Mesenteric fat pad (tissue), 1 donor: ENCODE measurements around the gene EGR2. TPM values are rescaled to one million over a fixed set of nuclear protein-coding genes. Genes with fewer than 3 reads are reported as not detected.
"Not testable (repeated sequence)": the region's sequence is repeated elsewhere in the genome, so short reads cannot be mapped to it uniquely, and the experiment has no call there.

ENCODE experiments used
- DNase-seq: peaks from one replicate; pipeline ENCODE4 v3.0.0-alpha.2; 2020; ENCODE audit warnings: low spot score
- total RNA-seq: library from RNA; stranded (reverse); fragmentation: NEBNext Ultra II Directional; extraction: Animal tissue kit (Norgen Biotek cat#: 25700); gene quantifications from one replicate; pipeline ENCODE4 v1.2.1, GENCODE V29; 2021
- donor health status: DM: yes; HTN: yes; CAD: no.

EGR2 gene
- total RNA-seq, 1 donor from 2014 or later = 21.1 TPM

DNA sequence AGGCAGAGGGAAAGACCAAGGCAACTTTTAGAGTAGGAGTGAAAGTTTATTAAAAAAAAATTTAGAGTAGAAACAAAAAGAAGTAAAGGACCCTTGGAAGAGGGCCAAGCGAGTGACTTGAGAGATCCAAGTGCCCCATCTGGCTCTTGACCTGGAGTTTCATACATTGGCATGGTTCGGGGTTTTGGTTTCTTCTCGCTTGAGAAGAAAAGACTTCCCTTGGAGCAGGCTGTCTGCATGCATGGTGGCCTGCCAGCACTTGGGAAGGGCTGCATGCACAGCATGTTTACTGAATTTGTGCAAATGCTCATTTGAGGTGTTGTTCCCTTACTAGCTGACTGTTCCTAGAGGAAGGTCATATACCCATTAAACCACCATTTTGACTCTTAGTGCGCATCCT lies 20.4 kb downstream of the EGR2 start:
- no peak for DNase-seq

DNA sequence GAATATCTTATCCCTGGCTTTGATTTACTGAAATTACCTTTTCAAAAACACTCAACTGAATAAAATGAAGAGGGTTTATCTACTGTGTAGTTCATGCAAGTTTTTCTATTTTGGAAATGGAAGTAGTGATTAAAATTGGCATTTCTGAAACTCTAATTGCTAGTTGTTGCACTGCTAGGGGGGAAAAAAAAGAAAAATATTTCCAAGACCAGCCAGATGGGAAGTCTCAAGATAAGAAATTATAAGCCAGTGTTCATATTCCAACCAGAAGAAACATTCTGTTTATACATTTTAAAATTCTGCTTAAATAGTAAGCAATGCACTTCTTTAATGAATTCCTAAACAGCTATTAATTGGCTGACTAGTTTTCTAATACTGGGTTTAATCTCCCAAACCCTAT lies 21.1 kb downstream of the EGR2 start:
- no peak for DNase-seq

DNA sequence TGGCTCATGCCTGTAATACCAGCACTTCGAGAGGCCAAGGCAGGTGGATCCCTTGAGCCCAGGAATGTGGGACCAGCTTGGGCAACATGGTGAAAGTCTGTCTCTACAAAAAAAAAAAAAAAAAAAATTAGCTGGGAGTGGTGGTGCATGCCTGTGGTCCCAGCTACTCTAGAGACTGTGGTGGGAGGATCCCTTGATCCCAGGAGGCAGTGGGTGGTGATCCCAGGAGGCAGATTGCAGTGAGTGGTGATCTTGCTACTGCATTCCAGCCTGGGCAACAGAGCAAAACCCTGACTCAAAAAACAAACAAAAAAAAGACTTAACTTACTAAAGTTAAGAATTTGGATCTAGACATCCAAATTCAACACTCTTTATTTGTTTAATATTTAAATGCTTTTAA lies 21.9 kb downstream of the EGR2 start:
- DNase-seq = no peak

DNA sequence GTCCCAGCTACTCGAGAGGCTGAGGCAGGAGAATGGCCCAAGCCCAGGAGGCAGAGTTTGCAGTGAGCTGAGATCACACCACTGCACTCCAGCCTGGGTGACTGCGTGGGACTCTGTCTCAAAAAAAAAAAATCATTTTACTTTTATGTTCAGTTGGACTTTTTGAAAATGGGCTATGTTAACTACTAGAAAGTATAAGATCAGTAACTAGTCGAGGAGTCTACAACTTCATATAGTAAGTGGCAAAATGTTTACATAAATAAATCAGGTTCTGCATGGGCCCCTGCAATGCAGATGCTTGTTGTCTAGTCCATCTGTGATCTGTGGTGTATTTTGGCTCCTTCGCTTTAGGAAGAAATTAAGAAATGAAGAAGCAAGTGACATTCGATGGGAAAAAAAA lies 23.9 kb downstream of the EGR2 start:
- no peak for DNase-seq

DNA sequence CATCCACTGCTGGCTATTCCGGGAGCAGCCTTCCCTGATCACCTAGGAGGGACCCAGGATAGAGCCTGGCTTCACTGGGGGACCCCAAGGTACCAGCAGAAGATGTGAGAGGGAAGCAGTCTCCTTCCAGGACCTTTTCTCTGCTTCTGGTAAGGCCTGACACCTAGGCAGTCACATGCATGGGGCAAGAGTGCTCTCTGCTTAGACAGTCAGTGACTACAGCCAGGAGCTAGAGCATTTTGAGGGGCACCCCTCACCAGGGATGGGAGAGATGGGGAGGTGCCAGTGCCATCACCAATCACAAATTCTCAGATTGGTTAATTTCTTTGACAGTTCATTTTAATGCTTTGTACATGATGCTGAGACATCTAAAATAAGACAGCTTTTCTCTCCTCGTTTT lies 25.6 kb downstream of the EGR2 start:
- no peak for DNase-seq

DNA sequence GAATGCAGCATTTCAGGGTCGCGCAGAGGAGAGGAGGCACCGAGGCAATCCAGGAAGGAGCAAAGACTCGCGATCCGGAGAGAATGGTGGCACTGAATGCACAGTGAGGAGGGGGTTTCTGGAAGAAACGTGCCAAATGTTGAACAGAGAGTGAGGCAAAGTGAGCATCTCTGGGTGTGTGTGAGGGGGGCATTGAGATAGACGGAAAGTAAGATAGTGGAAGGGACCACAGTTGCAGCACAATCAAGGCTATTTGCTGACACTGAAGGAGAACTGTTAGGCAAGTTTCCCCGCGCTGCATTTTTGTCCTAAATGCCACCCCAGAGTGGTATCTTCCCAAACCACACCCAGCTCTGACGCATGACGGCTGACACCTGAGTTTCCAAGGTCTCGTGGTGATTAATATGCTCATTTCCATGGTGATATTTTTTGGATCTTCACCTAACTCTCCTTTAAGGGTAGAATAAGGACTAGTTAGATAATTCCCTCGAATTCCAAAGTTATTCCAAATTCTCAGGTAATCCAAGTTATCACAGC lies 26.1 kb downstream of the EGR2 start:
- DNase-seq = no peak

DNA sequence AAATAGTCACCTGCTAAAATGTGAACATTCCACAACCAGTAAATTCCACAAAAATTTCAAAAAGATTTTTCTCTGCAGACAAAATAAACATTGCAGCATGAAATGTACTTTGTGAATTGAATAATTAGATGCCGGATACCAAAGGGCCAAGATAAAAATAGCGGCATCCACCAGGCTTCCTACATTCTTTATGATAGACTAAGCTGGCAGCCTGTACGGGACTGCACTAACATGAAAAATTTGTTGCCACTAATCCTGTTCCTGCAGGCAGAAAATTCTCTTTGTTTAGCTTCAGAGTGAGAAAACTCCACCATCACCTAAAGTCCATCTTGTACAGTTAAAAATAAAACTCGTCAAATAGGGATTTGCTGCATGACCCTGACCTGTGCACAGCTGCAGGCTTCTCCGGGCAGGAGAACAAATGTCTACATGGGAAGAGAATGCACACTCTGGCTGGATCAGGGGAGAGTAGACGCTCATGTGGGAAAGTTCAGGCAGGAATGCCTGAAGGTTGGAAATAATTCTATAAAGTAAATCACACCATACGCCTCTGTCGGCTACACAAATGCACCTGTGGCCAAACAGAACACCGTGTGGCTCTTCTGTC lies 27.2 kb downstream of the EGR2 start:
- DNase-seq = no peak

DNA sequence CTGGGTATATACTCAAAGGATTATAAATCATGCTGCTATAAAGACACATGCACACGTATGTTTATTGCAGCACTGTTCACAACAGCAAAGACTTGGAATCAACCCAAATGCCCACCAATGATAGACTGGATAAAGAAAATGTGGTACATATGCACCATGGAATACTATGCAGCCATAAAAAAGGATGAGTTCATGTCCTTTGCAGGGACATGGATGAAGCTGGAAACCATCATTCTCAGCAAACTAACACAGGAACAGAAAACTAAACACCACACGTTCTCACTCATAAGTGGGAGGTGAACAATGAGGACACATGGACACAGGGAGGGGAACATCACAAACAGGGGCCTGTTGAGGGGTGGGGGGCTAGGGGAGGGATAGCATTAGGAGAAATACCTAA lies 27.9 kb downstream of the EGR2 start:
- not testable (repeated sequence) for DNase-seq

DNA sequence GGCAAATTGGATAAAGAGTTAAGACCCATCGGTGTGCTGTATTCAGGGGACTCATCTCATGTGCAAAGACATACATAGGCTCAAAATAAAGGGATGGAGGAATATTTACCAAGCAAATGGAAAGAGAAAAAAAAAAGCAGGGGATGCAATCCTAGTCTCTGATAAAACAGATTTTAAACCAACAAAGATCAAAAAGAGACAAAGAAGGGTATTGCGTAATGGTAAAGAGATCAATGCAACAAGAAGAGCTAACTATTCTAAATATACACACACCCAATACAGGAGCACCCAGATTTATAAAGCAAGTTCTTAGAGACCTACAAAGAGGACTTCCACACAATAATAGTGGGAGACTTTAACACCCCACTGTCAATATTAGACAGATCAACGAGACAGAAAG lies 31.6 kb downstream of the EGR2 start:
- DNase-seq = not testable (repeated sequence)

DNA sequence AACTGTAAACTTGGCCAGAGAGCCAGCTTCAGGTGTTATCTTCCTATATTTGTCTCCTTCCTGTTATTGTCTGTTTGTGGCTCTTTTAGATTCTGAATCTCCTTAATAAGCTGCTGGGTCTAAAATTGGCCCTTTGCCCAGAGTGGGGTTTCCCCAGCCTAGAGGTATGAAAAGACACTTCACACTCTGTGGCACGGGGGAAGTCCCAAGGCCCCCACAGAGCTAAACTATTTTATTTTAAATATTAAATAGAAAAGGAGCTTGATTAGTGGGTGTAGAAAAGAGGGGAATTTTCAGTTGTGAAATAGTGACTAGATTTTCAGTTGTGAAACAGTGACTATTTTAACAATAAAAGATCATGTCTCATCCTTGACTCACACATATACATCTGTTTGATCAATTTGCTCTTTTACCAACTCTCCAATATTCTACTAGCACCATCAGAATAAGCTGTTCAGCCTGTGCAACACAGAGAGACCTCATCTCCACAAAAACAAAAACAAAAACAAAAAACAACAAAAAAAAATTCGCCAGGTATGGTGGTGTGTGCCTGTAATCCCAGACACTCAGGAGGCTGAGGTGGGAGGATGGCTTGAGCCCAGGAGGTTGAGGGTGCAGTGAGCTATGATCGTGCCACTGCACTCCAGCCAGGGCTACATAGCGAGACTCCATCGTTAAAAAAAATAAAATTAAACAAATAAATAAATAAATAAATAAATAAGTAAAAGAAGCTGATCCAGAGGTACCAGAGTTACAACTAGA lies 36.5 kb downstream of the EGR2 start:
- no peak for DNase-seq

DNA sequence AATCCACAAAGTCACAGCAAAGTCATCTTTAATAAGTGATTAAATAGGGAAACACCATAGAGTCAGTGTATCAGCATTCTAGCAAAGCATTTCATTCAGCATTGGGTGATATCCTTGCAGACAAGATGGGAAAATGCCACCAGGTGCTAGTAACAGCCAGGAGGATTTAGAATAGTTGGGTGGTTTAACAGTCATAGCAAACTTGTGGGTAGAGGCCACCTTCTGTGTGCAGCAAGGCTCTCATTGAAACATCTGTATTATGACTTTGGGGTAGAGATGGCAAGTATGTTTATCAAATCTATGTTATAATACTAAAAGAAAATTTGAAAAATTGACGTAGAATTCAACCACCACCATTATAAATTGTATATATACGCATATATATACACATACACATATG lies 38.0 kb downstream of the EGR2 start:
- DNase-seq = no peak

DNA sequence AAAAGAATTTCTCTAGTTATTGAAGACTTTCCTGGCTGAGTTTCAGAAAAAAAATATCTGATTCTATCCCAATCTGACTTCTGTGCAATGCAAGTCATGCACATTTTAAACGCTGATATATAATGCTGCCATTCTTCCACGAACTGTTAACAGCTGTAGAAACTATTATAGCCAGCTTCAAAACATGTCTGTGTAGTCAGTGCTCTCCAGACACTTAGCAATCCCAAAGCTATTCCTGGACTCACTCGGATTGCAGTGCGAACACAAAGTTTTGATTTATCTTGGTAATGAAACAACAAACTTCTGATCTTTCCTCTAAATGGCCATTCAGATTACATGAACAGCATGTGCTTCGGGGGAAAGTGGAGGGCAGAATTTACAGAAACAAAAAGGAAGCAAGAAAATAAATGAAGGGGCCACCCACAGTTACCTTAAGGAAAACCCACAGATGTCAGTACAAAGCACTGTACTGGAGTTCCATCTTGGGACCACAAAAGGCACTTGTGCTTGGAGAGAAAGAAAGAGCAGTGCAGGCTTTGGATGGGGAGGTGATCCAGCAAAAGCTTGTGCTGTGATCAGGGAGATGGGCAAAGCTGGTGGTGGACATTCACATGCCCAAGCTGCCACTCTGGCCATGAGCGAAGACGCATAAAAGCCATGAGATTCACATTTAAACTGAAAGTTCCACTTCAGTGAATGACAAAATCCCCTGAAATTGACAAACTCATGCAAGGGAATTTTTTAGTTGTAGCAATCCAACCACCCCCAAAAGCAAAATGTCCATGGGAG lies 43.8 kb downstream of the EGR2 start:
- no peak for DNase-seq

DNA sequence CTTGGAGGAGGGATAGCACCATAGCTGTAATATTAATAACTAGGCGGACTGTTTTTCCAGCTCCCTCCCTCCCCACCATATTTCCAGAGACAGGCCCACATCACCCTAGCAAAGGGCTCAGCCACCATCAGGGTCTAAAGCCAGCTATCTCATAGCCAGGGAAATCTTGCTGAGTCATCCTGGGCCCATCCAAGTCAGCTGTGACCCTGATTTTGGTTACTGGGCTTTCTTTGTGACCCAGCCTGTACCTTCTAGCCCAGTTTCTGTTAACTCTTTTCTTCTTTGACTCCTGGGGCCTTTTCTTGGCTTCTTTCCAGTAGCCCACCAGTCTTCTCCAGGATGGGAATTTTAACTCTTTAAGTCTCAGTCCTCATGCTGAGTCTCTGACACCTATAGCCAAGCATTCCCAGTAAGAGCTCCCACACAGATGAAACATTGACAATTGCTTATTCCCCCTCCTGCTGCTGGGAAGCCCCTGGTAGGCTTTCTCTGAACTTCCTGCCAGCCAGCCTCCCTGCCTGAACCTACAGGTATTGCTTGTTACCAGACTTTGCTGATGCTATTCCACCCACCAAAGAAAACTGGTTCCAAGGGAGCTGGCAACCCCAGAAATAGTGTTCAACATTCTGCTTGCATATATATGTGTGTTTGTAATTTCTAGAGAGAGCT lies 46.5 kb downstream of the EGR2 start:
- DNase-seq = no peak

DNA sequence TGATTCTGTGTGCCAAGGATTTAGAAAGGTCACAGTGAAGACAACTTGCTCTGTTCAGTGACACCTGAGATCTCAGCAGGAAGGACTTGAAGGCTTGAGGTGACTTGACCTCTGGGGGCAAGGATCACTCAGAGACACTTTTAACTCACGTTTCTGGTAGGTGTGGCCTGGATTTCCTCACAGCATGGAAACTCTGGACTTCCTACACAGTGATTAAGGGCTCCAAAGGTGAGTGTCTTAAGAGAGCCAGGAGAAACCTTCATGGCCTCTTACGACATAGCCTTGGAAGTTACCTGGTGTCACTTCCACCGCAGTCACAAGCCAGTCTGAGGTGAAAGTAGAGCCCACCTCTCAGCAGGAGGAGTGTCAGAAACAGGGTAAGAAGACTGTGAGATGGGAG lies 49.8 kb downstream of the EGR2 start:
- no peak for DNase-seq

DNA sequence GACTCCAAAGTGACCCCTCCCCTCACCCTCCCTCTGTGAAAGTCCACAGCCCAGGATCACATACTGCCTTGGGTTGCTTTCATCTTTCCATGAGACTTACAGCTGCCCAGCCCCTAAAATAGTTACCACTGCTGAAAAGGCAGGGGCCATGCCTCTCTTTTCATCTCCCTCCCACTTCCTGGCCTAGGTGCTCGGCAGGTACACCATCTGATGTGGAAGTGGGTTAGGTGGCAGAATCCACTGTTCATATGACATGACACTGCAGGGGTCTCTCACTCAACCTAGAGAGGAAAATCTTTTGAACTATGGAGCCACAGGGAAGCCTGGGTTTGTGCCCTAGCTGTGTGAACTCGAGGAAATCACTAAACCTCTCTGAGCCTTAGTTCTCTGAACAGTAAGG lies 50.4 kb downstream of the EGR2 start:
- DNase-seq = no peak

DNA sequence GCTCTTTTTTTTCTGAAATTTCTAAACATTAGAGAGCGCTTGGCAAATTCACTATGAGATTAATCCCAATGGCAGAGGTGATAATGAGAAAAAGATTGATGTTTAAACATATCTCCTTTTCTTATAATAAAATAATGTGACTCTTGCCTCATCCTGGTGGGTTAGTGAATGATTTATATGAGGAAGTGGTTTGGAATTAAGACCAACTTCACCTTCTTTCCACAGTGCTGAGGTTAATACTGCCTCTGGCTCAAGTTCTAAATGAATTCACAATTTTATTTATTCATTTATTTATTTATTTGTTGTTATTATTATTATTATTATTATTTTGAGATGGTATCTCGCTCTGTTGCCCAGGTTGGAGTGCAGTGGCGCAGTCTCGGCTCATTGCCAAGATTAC lies 52.2 kb downstream of the EGR2 start:
- DNase-seq = no peak

DNA sequence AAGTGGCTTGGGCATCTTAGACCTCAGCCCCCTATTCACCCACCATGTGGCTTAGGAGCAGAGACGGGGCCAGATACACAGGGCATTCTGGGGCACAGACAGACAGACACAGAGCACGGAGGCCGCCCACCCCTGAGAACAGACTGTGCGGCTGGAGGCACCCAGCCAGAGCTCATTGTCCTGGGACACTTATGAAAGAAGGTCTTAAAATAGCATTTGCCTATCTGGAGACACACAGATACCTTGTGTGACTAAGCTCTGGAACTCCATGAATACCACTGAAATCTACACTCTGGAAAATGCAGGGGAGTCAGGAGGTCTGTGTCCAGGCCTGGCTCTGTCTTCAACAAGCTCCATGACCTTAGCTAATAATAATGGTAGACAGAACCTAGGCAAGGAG lies 53.0 kb downstream of the EGR2 start:
- no peak for DNase-seq
